Measurements from ENCODE around the gene CNOT6. TPM values are rescaled to one million over a fixed set of nuclear protein-coding genes. Genes with fewer than 3 reads are reported as not detected.

CNOT6 gene
- total RNA-seq, 2 experiments from 2014 or later, result 34.4 to 43.2 TPM

GRCh38 chr5:180595381-180596114 lies 101.4 kb downstream of the CNOT6 start:
- Mint-ChIP-seq H3K4me1 (no peaks in the 10 kb centered on the region), H3K27me3 (peaks cover 15% of the 10 kb centered on the region), H3K36me3 (ENCODE audit: low read depth) (no peaks in the 10 kb centered on the region), H3K4me3 (no peak overlapping the region), H3K9me3 (ENCODE audit: low read depth) (no peaks in the 10 kb centered on the region), H3K27ac (no peak overlapping the region)
- CTCF ChIA-PET, result no interaction called here
- POLR2A ChIA-PET, result no interaction called here
- intact Hi-C loops (cut with DNase I, micrococcal nuclease), result no loop called here
- ATAC-seq (no peak), DNase-seq (no peak)

DNA sequence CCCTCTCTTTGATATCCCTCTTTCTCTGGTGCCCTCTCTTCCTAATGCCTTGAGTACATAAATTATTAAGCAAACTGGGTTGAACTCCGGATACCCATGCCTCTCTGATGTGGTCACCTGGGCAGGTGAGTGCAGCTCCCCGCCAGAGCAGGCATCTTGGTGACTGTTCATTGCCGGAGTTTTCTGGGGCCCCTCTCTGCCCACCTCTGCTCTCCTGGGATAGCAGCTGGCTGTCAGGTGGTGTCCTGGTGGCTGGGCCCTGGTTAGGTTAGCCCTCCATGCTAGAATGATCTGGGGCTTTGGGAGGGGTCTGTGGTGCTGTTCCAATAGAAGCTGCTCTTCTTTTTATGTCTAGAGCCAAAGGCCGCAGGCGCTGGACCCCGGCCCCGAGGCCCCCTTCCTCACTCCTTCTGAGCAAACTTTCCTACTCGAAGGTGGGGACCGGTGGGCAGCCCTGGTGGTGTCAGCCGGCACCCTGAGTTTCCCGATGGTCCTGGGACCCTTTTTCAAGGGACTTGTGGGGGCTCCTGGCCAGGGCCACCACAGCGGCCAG lies 102.0 kb downstream of the CNOT6 start:
- no peak overlapping the region for H3K27ac Mint-ChIP-seq
- no peak overlapping the region for H3K4me3 Mint-ChIP-seq
- no peaks in the 10 kb centered on the region for H3K4me1 Mint-ChIP-seq
- ATAC-seq (no peak), DNase-seq (no peak)
- ChIA-PET POLR2A (no interaction called here), CTCF (interaction anchor here (1.5 kb wide), 1 partner anchor 9 kb away, joined by 5 read pairs; no protein-coding TSS in a partner anchor)
- no peaks in the 10 kb centered on the region for H3K9me3 Mint-ChIP-seq (ENCODE audit: low read depth)
- intact Hi-C loops (cut with DNase I, micrococcal nuclease), result no loop called here
- H3K27me3 Mint-ChIP-seq, result peaks cover 15% of the 10 kb centered on the region
- no peaks in the 10 kb centered on the region for H3K36me3 Mint-ChIP-seq (ENCODE audit: low read depth)

DNA sequence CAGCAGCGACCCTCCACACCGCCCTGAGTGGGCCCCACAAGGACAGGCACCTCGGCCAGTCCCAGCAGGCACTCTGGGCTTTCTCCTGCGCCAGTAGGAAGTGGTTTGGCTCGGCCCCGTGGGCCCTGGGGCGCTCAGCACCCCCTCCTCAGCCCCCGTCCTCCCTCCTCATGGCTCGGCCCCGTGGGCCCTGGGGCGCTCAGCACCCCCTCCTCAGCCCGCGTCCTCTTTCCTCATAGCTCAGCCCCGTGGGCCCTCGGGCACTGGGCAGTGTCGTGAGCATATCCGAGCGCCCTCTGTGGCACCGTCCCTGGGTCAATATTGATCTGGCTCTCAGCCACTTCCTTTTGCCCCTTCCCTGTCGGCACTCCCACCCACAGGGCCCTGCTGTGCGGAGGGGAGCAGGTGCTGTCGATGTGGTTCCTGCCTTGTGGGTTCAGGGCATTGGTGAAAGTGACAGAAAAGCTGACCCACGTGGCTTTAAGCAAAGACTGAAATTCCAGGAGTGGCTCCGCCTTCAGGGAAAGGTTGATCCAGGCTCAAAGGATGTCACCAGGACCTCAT lies 102.6 kb downstream of the CNOT6 start:
- Mint-ChIP-seq H3K9me3 (ENCODE audit: low read depth) (no peaks in the 10 kb centered on the region), H3K27ac (no peak overlapping the region), H3K4me1 (no peaks in the 10 kb centered on the region), H3K4me3 (no peak overlapping the region), H3K27me3 (peaks cover 15% of the 10 kb centered on the region), H3K36me3 (ENCODE audit: low read depth) (no peaks in the 10 kb centered on the region)
- ChIA-PET CTCF (interaction anchor here (0.5 to 1.5 kb wide), 2 partner anchors 8 to 34 kb away, joined by 3 to 5 read pairs; no protein-coding TSS in a partner anchor), POLR2A (no interaction called here)
- intact Hi-C loops (cut with DNase I, micrococcal nuclease), result no loop called here
- DNase-seq (no peak), ATAC-seq (no peak)

DNA sequence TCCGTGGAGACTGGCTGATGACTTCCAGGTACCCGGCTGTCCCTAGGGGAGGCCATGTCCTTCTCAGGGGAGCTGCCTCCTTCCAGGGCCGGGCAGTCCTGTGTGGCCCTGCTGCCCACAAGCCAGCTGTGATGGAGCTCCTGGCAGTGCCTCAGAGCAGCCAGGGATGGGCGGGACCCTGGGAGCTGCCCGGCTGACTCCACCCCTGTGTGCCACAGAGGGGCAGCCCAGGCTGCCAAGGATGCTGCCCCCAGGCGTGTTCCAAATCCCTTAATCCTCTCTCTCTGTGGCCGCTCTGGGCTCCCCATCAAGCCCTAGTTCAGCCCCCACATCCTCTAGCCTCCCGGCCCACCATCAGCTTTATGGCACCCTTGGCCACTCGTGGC lies 104.1 kb downstream of the CNOT6 start:
- POLR2A ChIA-PET, result no interaction called here

GRCh38 chr5:180598797-180599589 lies 104.8 kb downstream of the CNOT6 start:
- intact Hi-C loops (cut with DNase I, micrococcal nuclease), result no loop called here
- Mint-ChIP-seq H3K27me3 (no peaks in the 10 kb centered on the region), H3K27ac (no peak overlapping the region), H3K9me3 (ENCODE audit: low read depth) (no peaks in the 10 kb centered on the region), H3K4me1 (no peaks in the 10 kb centered on the region), H3K36me3 (ENCODE audit: low read depth) (no peaks in the 10 kb centered on the region), H3K4me3 (no peak overlapping the region)
- ATAC-seq, result no peak
- CTCF ChIA-PET, result interaction anchor here (0.7 kb wide), 1 partner anchor 77 kb away, joined by 3 read pairs; no protein-coding TSS in a partner anchor
- POLR2A ChIA-PET, result no interaction called here
- DNase-seq, result no peak

More for the DNA sequence above, 104.1 kb downstream of the CNOT6 start:
- Mint-ChIP-seq H3K4me3 (no peak overlapping the region), H3K4me1 (no peaks in the 10 kb centered on the region), H3K27ac (no peak overlapping the region), H3K27me3 (peaks cover 5% of the 10 kb centered on the region), H3K36me3 (ENCODE audit: low read depth) (no peaks in the 10 kb centered on the region), H3K9me3 (ENCODE audit: low read depth) (no peaks in the 10 kb centered on the region)
- intact Hi-C loops (cut with DNase I, micrococcal nuclease), result no loop called here
- DNase-seq, result no peak
- CTCF ChIA-PET, result no interaction called here
- ATAC-seq, result no peak

- ATAC-seq, result no peak
- no peaks in the 10 kb centered on the region for H3K36me3 Mint-ChIP-seq (ENCODE audit: low read depth)
- no peak overlapping the region for H3K27ac Mint-ChIP-seq
- no peaks in the 10 kb centered on the region for H3K27me3 Mint-ChIP-seq
- no peaks in the 10 kb centered on the region for H3K4me1 Mint-ChIP-seq
- H3K4me3 Mint-ChIP-seq, result no peak overlapping the region
- POLR2A ChIA-PET, result no interaction called here
- no peak for DNase-seq
- intact Hi-C loops (cut with DNase I, micrococcal nuclease), result no loop called here
- CTCF ChIA-PET, result interaction anchor here (0.7 kb wide), 1 partner anchor 77 kb away, joined by 3 read pairs; no protein-coding TSS in a partner anchor
- no peaks in the 10 kb centered on the region for H3K9me3 Mint-ChIP-seq (ENCODE audit: low read depth)
Observed at GRCh38 chr5:180599590-180599914, 105.4 kb downstream of the CNOT6 start.

- ChIA-PET CTCF (no interaction called here), POLR2A (no interaction called here)
- Mint-ChIP-seq H3K27me3 (no peaks in the 10 kb centered on the region), H3K4me1 (no peaks in the 10 kb centered on the region), H3K27ac (no peak overlapping the region), H3K9me3 (ENCODE audit: low read depth) (no peaks in the 10 kb centered on the region), H3K4me3 (no peak overlapping the region), H3K36me3 (ENCODE audit: low read depth) (no peaks in the 10 kb centered on the region)
- no peak for DNase-seq
- intact Hi-C loops (cut with DNase I, micrococcal nuclease), result no loop called here
- no peak for ATAC-seq
Observed at GRCh38 chr5:180599981-180600553, 105.9 kb downstream of the CNOT6 start.

DNA sequence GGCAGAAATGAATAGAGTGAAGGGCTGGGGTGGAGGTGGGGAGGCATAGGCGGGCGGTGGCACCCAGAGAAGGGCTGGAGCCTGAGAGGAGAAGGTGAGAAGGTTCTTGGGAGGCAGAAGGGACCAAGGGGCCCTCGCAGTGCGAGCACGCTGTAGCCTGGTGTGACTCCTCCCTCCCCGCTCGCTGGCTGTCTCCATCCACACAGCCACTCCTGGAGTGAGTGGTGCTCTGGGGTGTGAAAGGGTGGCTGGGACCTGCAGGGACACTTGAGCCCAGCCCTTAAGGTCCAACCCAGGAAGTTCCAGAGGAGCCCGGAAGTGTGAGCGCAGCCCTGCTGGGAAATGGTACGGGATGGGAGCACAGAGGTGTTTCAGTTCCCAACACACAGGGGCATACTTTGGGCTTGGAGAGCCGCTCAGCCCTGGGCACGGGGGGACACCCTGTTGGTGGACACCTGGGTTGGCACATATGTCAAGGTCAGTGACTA lies 106.4 kb downstream of the CNOT6 start:
- ChIA-PET CTCF (no interaction called here), POLR2A (no interaction called here)
- H3K9me3 Mint-ChIP-seq (ENCODE audit: low read depth), result no peaks in the 10 kb centered on the region
- H3K27me3 Mint-ChIP-seq, result no peaks in the 10 kb centered on the region
- intact Hi-C loops (cut with DNase I, micrococcal nuclease), result no loop called here
- no peak overlapping the region for H3K4me3 Mint-ChIP-seq
- no peak overlapping the region for H3K27ac Mint-ChIP-seq
- no peaks in the 10 kb centered on the region for H3K36me3 Mint-ChIP-seq (ENCODE audit: low read depth)
- no peak for ATAC-seq
- DNase-seq, result no peak
- no peaks in the 10 kb centered on the region for H3K4me1 Mint-ChIP-seq

DNA sequence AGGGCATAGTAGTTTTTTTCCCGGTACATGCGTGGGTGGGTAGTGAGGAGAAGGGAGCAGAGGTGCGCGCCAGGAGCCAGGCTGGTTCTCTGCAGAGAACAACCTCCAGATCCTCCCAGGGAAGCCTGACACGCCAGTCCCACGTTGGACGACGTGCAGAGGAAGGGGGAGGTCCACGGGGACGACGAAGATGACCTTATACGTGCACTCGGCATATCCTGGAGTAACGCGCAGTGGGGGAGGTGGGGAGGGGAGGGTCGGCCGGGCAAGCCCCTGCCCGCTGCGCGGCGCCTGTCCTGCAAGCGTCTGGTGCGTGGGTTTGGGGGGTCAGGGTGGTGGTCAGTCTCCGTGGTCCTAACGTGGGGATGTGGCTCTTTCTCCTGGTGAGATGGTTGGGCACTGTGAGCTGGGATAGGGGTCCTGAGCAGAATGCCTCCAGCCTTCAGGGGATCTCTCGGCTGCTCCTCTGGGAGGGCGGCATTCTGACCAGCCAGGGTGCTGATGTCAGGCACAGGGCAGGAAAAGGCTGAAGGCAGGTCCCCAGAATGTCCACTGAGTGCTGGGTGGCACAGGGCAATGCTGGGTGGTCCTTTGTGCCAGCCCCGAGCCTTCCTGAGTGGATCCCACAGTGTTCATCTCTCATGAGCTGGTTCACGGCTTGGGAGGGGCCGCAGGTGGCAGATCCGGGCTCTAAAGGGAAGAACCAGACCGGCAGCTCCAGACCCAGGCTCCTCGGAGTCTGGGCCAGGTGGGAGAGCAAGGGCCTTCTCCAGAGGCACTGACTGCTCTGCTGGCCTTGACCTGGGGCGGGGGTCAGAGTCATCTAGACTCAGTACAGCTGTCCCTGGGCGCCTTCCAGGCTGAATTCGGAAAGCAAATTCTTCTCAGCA lies 107.7 kb downstream of the CNOT6 start:
- H3K27ac Mint-ChIP-seq, result no peak overlapping the region
- POLR2A ChIA-PET, result no interaction called here
- no peaks in the 10 kb centered on the region for H3K27me3 Mint-ChIP-seq
- CTCF ChIA-PET, result no interaction called here
- ATAC-seq, result no peak
- DNase-seq, result no peak
- intact Hi-C loops (cut with DNase I, micrococcal nuclease), result no loop called here
- no peaks in the 10 kb centered on the region for H3K36me3 Mint-ChIP-seq (ENCODE audit: low read depth)
- no peaks in the 10 kb centered on the region for H3K9me3 Mint-ChIP-seq (ENCODE audit: low read depth)
- no peaks in the 10 kb centered on the region for H3K4me1 Mint-ChIP-seq
- H3K4me3 Mint-ChIP-seq, result no peak overlapping the region

GRCh38 chr5:180602481-180603075 lies 108.4 kb downstream of the CNOT6 start:
- Mint-ChIP-seq H3K36me3 (ENCODE audit: low read depth) (no peaks in the 10 kb centered on the region), H3K4me1 (no peaks in the 10 kb centered on the region), H3K9me3 (ENCODE audit: low read depth) (no peaks in the 10 kb centered on the region), H3K27ac (no peak overlapping the region), H3K4me3 (no peak overlapping the region), H3K27me3 (no peaks in the 10 kb centered on the region)
- ATAC-seq, result no peak
- intact Hi-C loops (cut with DNase I, micrococcal nuclease), result no loop called here
- DNase-seq, result no peak
- ChIA-PET POLR2A (no interaction called here), CTCF (no interaction called here)

Data from activated CD4-positive, alpha-beta T cell treated with anti-CD3 and anti-CD28 coated beads for 36 hours (primary cell).